ENCODE measurements around the gene BHLHA9.

DNA sequence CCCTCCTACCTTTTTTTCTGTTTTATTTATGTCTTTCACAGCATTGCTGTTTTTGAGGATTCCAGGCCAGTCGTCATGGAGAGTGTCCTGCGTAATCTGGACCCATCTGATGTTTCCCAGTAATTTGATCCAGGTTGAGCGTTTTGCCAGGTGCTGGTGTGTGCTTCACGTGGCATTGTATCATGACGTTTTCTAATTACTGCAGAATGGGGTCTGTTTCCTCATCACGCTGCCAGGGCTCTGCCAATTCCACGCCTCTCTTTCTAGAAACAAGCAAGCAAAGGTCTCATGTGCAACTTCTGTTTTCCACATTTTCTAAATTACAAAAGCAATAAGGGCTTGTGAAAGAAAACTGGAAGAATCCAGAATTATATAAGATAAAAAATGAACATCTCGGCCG, 28.3 kb upstream of the BHLHA9 start:
- TF ChIP-seq E2F1 (CRISPR knock-in tag; IDR thresholded peaks at IDR 0.05) (no peak), CTCF (IDR thresholded peaks at IDR 0.05) (no peak), ZBTB21 (CRISPR knock-in tag; IDR thresholded peaks at IDR 0.05; ENCODE audit: borderline replicate concordance) (no peak)
- TF ChIP-seq, protein P1, sequence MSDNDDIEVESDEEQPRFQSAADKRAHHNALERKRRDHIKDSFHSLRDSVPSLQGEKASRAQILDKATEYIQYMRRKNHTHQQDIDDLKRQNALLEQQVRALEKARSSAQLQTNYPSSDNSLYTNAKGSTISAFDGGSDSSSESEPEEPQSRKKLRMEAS (CRISPR knock-in tag; IDR thresholded peaks at IDR 0.05), result no peak
- TF ChIP-seq, protein P2, sequence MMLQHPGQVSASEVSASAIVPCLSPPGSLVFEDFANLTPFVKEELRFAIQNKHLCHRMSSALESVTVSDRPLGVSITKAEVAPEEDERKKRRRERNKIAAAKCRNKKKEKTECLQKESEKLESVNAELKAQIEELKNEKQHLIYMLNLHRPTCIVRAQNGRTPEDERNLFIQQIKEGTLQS (CRISPR knock-in tag; conservative IDR thresholded peaks at IDR 0.05), result no peak

Data from WTC11 (cell line).